K562 (cell line): ENCODE data around the gene MAGI1.

Experiments
- ATF2 ChIP-seq: sonication (generic); formaldehyde crosslinking; IDR thresholded peaks from 2 replicates; pipeline ENCODE4 v1.8.1; 2022; ENCODE audit warnings: missing genetic modification reagents
- CUX1 ChIP-seq: fragments of 200-800 bp; sonication (Bioruptor generic); IDR thresholded peaks from 2 replicates; pipeline ENCODE4 v1.6.1; 2016; ENCODE audit warnings: missing genetic modification characterization, missing compliant biosample characterization
- ESRRA ChIP-seq: fragments of 450-650 bp; IDR thresholded peaks from 2 replicates; pipeline ENCODE4 v1.6.1; 2014; ENCODE audit warnings: low read depth, mild to moderate bottlenecking, moderate library complexity, borderline replicate concordance
- JUND ChIP-seq, 2 experiments: IDR thresholded peaks; 2 replicates in 1 of 2; 3 replicates in 1 of 2; pipeline ENCODE4 v1.6.1; 2011; ENCODE audit warnings: borderline replicate concordance in 2 of 2, low read depth in 2 of 2, low read length in 2 of 2, improper control_type of control experiment in 1 of 2, missing biosample characterization in 1 of 2, missing genetic modification characterization in 1 of 2, missing genetic modification reagents in 1 of 2
- PML ChIP-seq: IDR thresholded peaks from 2 replicates; pipeline ENCODE4 v1.6.1; 2012; ENCODE audit warnings: low read length, inconsistent platforms
- RCOR1 ChIP-seq, 2 experiments: IDR thresholded peaks; 2 replicates each; pipeline ENCODE4 v1.6.1; 2012; ENCODE audit warnings: low read depth in 2 of 2, low read length in 2 of 2, borderline replicate concordance in 1 of 2, improper control_type of control experiment in 1 of 2
- SIN3B ChIP-seq: fragments of 450-650 bp; IDR thresholded peaks from 2 replicates; pipeline ENCODE4 v1.6.1; 2017; ENCODE audit warnings: low read depth, mild to moderate bottlenecking, moderate library complexity

- TF ChIP-seq ATF2 (CRISPR knock-in tag) (no peak), JUND (IDR thresholded peaks at IDR 0.05; ENCODE audit: borderline replicate concordance, low read depth, low read length) (no peak), JUND (tag; IDR thresholded peaks at IDR 0.05; ENCODE audit: borderline replicate concordance, low read depth, low read length) (no peak), SIN3B (no peak), CUX1 (no peak), ESRRA (no peak), RCOR1 (IDR thresholded peaks at IDR 0.05; ENCODE audit: borderline replicate concordance in 1 of 2, low read depth in 2 of 2, low read length in 2 of 2) (no peak), PML (no peak)
These were observed 126.1 kb downstream of the MAGI1 start for GRCh38 chr3:65912647-65913046.
